ENCODE results near the gene FDX2.

GRCh38 chr19:10335352-10335985 is 19.7 kb upstream of the FDX2 start:
- TF ChIP-seq, protein P1, sequence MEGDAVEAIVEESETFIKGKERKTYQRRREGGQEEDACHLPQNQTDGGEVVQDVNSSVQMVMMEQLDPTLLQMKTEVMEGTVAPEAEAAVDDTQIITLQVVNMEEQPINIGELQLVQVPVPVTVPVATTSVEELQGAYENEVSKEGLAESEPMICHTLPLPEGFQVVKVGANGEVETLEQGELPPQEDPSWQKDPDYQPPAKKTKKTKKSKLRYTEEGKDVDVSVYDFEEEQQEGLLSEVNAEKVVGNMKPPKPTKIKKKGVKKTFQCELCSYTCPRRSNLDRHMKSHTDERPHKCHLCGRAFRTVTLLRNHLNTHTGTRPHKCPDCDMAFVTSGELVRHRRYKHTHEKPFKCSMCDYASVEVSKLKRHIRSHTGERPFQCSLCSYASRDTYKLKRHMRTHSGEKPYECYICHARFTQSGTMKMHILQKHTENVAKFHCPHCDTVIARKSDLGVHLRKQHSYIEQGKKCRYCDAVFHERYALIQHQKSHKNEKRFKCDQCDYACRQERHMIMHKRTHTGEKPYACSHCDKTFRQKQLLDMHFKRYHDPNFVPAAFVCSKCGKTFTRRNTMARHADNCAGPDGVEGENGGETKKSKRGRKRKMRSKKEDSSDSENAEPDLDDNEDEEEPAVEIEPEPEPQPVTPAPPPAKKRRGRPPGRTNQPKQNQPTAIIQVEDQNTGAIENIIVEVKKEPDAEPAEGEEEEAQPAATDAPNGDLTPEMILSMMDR (IDR thresholded peaks at IDR 0.05), result no peak
- TF ChIP-seq POLR2A (IDR thresholded peaks at IDR 0.05) (no peak), POLR2AphosphoS5 (IDR thresholded peaks at IDR 0.05) (no peak)

Data from prostate gland (tissue), 2 donors.